Testis (tissue), 2 donors: Measurements from ENCODE around the gene DNAH17.

ENCODE experiments used
- CTCF ChIP-seq, 3 experiments: fragments of 450-650 bp in 2 of 3; fragments of 200-600 bp in 1 of 3; sonication (generic) in 1 of 3; IDR thresholded peaks; one replicate each; pipeline ENCODE4 v1.5.1; 2016 to 2019; ENCODE audit warnings: antibody characterized with exemption in 3 of 3, mild to moderate bottlenecking in 2 of 3, moderate library complexity in 1 of 3
- POLR2A ChIP-seq: fragments of 450-650 bp; IDR thresholded peaks from one replicate; pipeline ENCODE4 v1.6.1; 2017; ENCODE audit warnings: antibody characterized with exemption, mild to moderate bottlenecking, moderate library complexity

- TF ChIP-seq CTCF (IDR thresholded peaks at IDR 0.05) (no peak), POLR2A (no peak)
Observed at GRCh38 chr17:78527345-78527744, 49.9 kb downstream of the DNAH17 start.
